Choroid plexus epithelial cell (primary cell): Measurements from ENCODE around the gene KCNQ5.

Experiments used
- DNase-seq: peaks from one replicate; pipeline ENCODE4 v3.0.0-alpha.2; 2010; ENCODE audit warnings: low read depth
- H3K4me3 ChIP-seq: 2 replicates; pipeline ENCODE4 v1.5.1; 2011; ENCODE audit warnings: low read depth, mild to moderate bottlenecking, control low read depth, low read length, moderate library complexity
- TF ChIP-seq, protein P1 (sequence below): conservative IDR thresholded peaks from 2 replicates; pipeline ENCODE4 v1.5.1; 2011; ENCODE audit warnings: low read depth, mild to moderate bottlenecking, control low read depth, inconsistent platforms, low read length, moderate library complexity

The KCNQ5 gene

DNA sequence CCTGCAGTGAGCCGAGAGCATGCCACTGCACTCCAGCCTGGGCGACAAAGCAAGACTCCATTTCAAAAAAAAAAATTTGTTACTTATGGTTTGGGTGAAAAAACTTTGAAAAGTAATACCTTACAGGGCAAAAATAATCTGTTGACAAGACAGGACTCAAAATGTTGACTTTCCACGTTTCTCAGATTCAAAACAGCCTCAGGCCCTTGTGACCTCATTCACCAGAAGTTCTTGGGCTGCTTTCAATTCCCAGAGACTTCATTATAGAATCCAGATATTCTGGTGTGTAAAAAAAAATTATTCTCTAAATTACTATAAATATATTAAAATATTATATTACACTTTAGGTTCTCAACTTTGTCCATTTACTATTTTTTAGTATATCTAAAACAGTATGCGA lies 116.2 kb downstream of the KCNQ5 start:
- no peak overlapping the region for H3K4me3 ChIP-seq
- no peak for DNase-seq
- TF ChIP-seq, protein P1, sequence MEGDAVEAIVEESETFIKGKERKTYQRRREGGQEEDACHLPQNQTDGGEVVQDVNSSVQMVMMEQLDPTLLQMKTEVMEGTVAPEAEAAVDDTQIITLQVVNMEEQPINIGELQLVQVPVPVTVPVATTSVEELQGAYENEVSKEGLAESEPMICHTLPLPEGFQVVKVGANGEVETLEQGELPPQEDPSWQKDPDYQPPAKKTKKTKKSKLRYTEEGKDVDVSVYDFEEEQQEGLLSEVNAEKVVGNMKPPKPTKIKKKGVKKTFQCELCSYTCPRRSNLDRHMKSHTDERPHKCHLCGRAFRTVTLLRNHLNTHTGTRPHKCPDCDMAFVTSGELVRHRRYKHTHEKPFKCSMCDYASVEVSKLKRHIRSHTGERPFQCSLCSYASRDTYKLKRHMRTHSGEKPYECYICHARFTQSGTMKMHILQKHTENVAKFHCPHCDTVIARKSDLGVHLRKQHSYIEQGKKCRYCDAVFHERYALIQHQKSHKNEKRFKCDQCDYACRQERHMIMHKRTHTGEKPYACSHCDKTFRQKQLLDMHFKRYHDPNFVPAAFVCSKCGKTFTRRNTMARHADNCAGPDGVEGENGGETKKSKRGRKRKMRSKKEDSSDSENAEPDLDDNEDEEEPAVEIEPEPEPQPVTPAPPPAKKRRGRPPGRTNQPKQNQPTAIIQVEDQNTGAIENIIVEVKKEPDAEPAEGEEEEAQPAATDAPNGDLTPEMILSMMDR = no peak

- no peak overlapping the region for H3K4me3 ChIP-seq
- no peak for DNase-seq
- TF ChIP-seq, protein P1 = no peak
Observed at GRCh38 chr6:72739368-72739779, 117.5 kb downstream of the KCNQ5 start.

- H3K4me3 ChIP-seq = no peak overlapping the region
- TF ChIP-seq, protein P1 = no peak
- DNase-seq = no peak
Observed at GRCh38 chr6:72740135-72740534, 118.3 kb downstream of the KCNQ5 start.

DNA sequence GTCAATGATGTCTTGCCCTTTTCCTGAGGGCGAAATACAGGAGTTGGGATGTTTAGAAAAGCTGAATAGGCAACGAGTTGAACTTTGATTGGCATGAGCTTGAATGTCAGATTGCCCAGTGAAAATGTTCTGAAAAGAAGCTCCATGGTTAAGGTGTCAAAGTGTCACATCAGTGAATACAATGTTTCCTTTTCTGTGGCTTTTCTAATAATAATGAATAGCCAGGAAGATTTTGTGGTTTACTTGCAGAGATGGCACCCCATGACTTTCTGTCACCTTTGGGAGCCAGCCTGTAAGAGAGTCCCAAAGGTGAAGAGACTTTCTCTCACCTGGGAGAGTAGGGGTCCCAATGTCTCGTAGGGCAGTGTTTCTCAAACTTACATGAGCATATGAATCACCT lies 119.2 kb downstream of the KCNQ5 start:
- H3K4me3 ChIP-seq = no peak overlapping the region
- TF ChIP-seq, protein P1 = no peak
- no peak for DNase-seq

GRCh38 chr6:72742001-72742673 lies 120.3 kb downstream of the KCNQ5 start:
- H3K4me3 ChIP-seq = no peak overlapping the region
- TF ChIP-seq, protein P1 = no peak
- DNase-seq = no peak

GRCh38 chr6:72746276-72746675 lies 124.4 kb downstream of the KCNQ5 start:
- H3K4me3 ChIP-seq = no peak overlapping the region
- TF ChIP-seq, protein P1 = no peak
- DNase-seq = no peak

DNA sequence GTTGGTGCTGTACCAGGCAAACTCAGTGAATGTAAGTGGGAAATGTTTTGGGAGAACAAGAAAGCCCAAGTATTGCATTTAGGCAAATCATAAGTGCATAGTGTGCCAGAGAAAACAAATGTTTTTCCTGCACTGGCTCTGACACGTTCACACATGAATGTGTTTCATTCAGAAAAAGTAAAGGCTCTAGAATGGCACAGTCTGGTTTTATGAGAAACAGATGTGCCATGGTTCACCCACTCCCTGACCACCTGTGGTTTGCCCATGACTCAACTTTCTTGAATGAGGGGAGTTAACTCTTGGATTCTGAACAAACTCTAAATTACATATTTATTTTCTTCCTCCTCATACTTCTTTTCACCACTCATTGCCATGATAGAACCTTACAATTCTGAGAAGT lies 126.9 kb downstream of the KCNQ5 start:
- TF ChIP-seq, protein P1 = no peak
- H3K4me3 ChIP-seq = no peak overlapping the region
- DNase-seq = peak; percentile 31
